K562 (cell line): Measurements from ENCODE around the gene IDUA. TPM values are rescaled to one million over a fixed set of nuclear protein-coding genes. Genes with fewer than 3 reads are reported as not detected.
A peak's percentile ranks its signal among the peaks of the same experiment; 100 is the strongest.

Experiments
- ATF7 ChIP-seq: fragments of 450-650 bp; IDR thresholded peaks from 2 replicates; pipeline ENCODE4 v1.7.1; 2014; ENCODE audit warnings: mild to moderate bottlenecking, moderate library complexity
- BRF1 ChIP-seq: IDR thresholded peaks from 3 replicates; pipeline ENCODE4 v1.6.1; 2011; ENCODE audit warnings: borderline replicate concordance, mild to moderate bottlenecking; ENCODE audit not compliant: insufficient read length; ENCODE audit errors: extremely low read depth
- DNMT1 ChIP-seq: fragments of 450-650 bp; IDR thresholded peaks from 2 replicates; pipeline ENCODE4 v1.6.1; 2016; ENCODE audit warnings: antibody characterized with exemption, mild to moderate bottlenecking
- ETV1 ChIP-seq: fragments of 450-650 bp; conservative IDR thresholded peaks from 2 replicates; pipeline ENCODE4 v1.6.1; 2016; ENCODE audit warnings: missing genetic modification characterization, control low read depth, low read depth, missing compliant biosample characterization
- ETV6 ChIP-seq, 3 experiments: fragments of 150-350 bp in 1 of 3; sonication (generic) in 1 of 3; formaldehyde crosslinking in 1 of 3; IDR thresholded peaks; 2 replicates each; pipeline versions ENCODE4 v1.6.1 to v1.8.0; 2014 to 2022; ENCODE audit warnings: borderline replicate concordance in 2 of 3, low read depth in 2 of 3, antibody characterized with exemption in 1 of 3, low read length in 1 of 3, mild to moderate bottlenecking in 1 of 3, missing genetic modification reagents in 1 of 3
- HMGN3 ChIP-seq: IDR thresholded peaks from 2 replicates; pipeline ENCODE4 v1.6.1; 2011; ENCODE audit warnings: borderline replicate concordance, low read depth, mild to moderate bottlenecking, mixed read lengths, low read length; ENCODE audit not compliant: insufficient read length; ENCODE audit errors: extremely low read depth
- MEF2D ChIP-seq: conservative IDR thresholded peaks from 2 replicates; pipeline ENCODE4 v1.6.1; 2016; ENCODE audit warnings: low read depth, missing genetic modification characterization, missing compliant biosample characterization
- MYC ChIP-seq, 2 experiments: fragments of 250-450 bp in 1 of 2; sonication (Bioruptor Pico) in 1 of 2; IDR thresholded peaks; 2 replicates each; pipeline versions ENCODE4 v1.5.1 to v1.6.1; 2012 to 2021; ENCODE audit warnings: low read depth in 2 of 2, borderline replicate concordance in 1 of 2, improper control_type of control experiment in 1 of 2, low read length in 1 of 2, mild to moderate bottlenecking in 1 of 2, moderate library complexity in 1 of 2
- RBFOX2 ChIP-seq: fragments of 200-400 bp; formaldehyde crosslinking; IDR thresholded peaks from 2 replicates; pipeline ENCODE4 v1.6.1; 2017; ENCODE audit warnings: low read depth, mild to moderate bottlenecking, low read length, moderate library complexity
- SIRT6 ChIP-seq: IDR thresholded peaks from one replicate; pipeline ENCODE4 v1.6.1; 2012; ENCODE audit warnings: low read depth, mild to moderate bottlenecking, control low read depth, inconsistent platforms, low read length, moderate library complexity
- SMC3 ChIP-seq: conservative IDR thresholded peaks from 2 replicates; pipeline ENCODE4 v1.6.1; 2011; ENCODE audit warnings: low read depth, low read length, improper control_type of control experiment; ENCODE audit not compliant: insufficient read depth
- SREBF1 ChIP-seq: fragments of 150-350 bp; IDR thresholded peaks from 2 replicates; pipeline ENCODE4 v1.6.1; 2014; ENCODE audit warnings: antibody characterized with exemption, low read depth, low read length, borderline replicate concordance
- U2AF1 ChIP-seq: fragments of 200-400 bp; formaldehyde crosslinking; optimal IDR thresholded peaks from 2 replicates; pipeline ENCODE3; 2017; ENCODE audit warnings: mild to moderate bottlenecking, low read depth, low read length, moderate library complexity
- VEZF1 ChIP-seq: fragments of 200-800 bp; sonication (Bioruptor generic); IDR thresholded peaks from 2 replicates; pipeline ENCODE4 v1.6.1; 2017; ENCODE audit warnings: missing genetic modification characterization, missing compliant biosample characterization
- ZNF785 ChIP-seq: fragments of 250-450 bp; sonication (Bioruptor Pico); IDR thresholded peaks from 2 replicates; pipeline ENCODE4 v1.4.0; 2020; ENCODE audit warnings: mild to moderate bottlenecking
- polyA plus RNA-seq, 8 experiments: library from polyadenylated mRNA; depleted of rRNA in 4 of 8; stranded (reverse) in 5 of 8; unstranded in 3 of 8; fragments of >200 nt; fragmentation: Nextera tagmentation in 2 of 8; fragmentation: Illumina TruSeq in 1 of 8; extraction: Ambion mirVana in 2 of 8; extraction: Trizol in 1 of 8; gene quantifications; 2 replicates each; pipeline versions ENCODE4 v1.2.1 to v1.2.3, GENCODE V29; 2011 to 2014; ENCODE audit warnings: inconsistent platforms in 1 of 8, missing spikeins in 1 of 8
- total RNA-seq, 7 experiments: library from RNA; depleted of rRNA in 6 of 7; stranded (reverse); fragments of >200 nt in 6 of 7; fragmentation: Illumina TruSeq in 2 of 7; extraction: Trizol in 2 of 7; gene quantifications; 2 replicates each; pipeline versions ENCODE4 v1.2.1 to v1.2.3, GENCODE V29; 2011 to 2021; ENCODE audit warnings: low replicate concordance in 1 of 7
- TF ChIP-seq, protein P1 (sequence below): fragments of 250-450 bp; sonication (Bioruptor Pico); IDR thresholded peaks from 2 replicates; pipeline ENCODE4 v1.8.0; 2022; ENCODE audit warnings: moderate library complexity, mild to moderate bottlenecking, inconsistent platforms
- TF ChIP-seq, protein P2 (sequence below), 3 experiments: fragments of 200-800 bp in 1 of 3; sonication (Bioruptor generic) in 1 of 3; sonication (generic) in 1 of 3; formaldehyde crosslinking in 1 of 3; IDR thresholded peaks; 2 replicates each; pipeline versions ENCODE4 v1.6.1 to v1.8.0; 2016 to 2022; ENCODE audit warnings: mild to moderate bottlenecking in 2 of 3, missing compliant biosample characterization in 2 of 3, missing genetic modification characterization in 2 of 3, missing genetic modification reagents in 1 of 3
- TF ChIP-seq, protein P3 (sequence below), 2 experiments: fragments of 450-650 bp in 1 of 2; sonication (generic) in 1 of 2; formaldehyde crosslinking in 1 of 2; IDR thresholded peaks in 1 of 2; conservative IDR thresholded peaks in 1 of 2; 2 replicates each; pipeline versions ENCODE4 v1.6.1 to v1.8.1; 2016 to 2023; ENCODE audit warnings: mild to moderate bottlenecking in 2 of 2, moderate library complexity in 2 of 2, inconsistent platforms in 1 of 2, missing genetic modification reagents in 1 of 2
- TF ChIP-seq, protein P4 (sequence below): fragments of 250-450 bp; sonication (Bioruptor Pico); IDR thresholded peaks from 2 replicates; pipeline ENCODE4 v1.8.0; 2021; ENCODE audit warnings: borderline replicate concordance, mild to moderate bottlenecking, moderate library complexity; ENCODE audit not compliant: poor library complexity, severe bottlenecking

IDUA gene
- total and polyA plus RNA-seq, 9 of the 15 experiments (the other 6 are each of a cell fraction or from before 2014, with no cell fraction given) = 0.04 to 16.1 (median 1.2) TPM

GRCh38 chr4:986879-987623 is at the start of gene IDUA (continued):
- TF ChIP-seq, protein P1, sequence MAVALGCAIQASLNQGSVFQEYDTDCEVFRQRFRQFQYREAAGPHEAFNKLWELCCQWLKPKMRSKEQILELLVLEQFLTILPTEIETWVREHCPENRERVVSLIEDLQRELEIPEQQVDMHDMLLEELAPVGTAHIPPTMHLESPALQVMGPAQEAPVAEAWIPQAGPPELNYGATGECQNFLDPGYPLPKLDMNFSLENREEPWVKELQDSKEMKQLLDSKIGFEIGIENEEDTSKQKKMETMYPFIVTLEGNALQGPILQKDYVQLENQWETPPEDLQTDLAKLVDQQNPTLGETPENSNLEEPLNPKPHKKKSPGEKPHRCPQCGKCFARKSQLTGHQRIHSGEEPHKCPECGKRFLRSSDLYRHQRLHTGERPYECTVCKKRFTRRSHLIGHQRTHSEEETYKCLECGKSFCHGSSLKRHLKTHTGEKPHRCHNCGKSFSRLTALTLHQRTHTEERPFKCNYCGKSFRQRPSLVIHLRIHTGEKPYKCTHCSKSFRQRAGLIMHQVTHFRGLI (CRISPR knock-in tag) = no peak
- TF ChIP-seq BRF1 (no peak), VEZF1 (CRISPR knock-in tag) (peak; percentile 85), HMGN3 (peak; percentile 38), MYC (IDR thresholded peaks at IDR 0.05; ENCODE audit: low read depth, low read length) (peak; percentile 85), MYC (CRISPR knock-in tag; IDR thresholded peaks at IDR 0.05; ENCODE audit: borderline replicate concordance, low read depth) (no peak), MEF2D (tag) (no peak), ETV6 (IDR thresholded peaks at IDR 0.05; ENCODE audit: borderline replicate concordance in 1 of 2, low read depth in 2 of 2, low read length in 1 of 2) (no peak), ETV6 (CRISPR knock-in tag; IDR thresholded peaks at IDR 0.05; ENCODE audit: borderline replicate concordance) (no peak), ZNF785 (CRISPR knock-in tag) (no peak), U2AF1 (peak; percentile 59), RBFOX2 (peak; percentile 87), SREBF1 (no peak), SMC3 (peak; percentile 56), DNMT1 (no peak), SIRT6 (no peak), ETV1 (tag) (no peak), ATF7 (peak; percentile 73)
- TF ChIP-seq, protein P2, sequence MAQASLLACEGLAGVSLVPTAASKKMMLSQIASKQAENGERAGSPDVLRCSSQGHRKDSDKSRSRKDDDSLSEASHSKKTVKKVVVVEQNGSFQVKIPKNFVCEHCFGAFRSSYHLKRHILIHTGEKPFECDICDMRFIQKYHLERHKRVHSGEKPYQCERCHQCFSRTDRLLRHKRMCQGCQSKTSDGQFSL (CRISPR knock-in tag; IDR thresholded peaks at IDR 0.05) = no peak
- TF ChIP-seq, protein P2 (tag; IDR thresholded peaks at IDR 0.05) = no peak
- TF ChIP-seq, protein P3, sequence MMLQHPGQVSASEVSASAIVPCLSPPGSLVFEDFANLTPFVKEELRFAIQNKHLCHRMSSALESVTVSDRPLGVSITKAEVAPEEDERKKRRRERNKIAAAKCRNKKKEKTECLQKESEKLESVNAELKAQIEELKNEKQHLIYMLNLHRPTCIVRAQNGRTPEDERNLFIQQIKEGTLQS (IDR thresholded peaks at IDR 0.05) = no peak
- TF ChIP-seq, protein P3 (CRISPR knock-in tag; conservative IDR thresholded peaks at IDR 0.05) = no peak
- TF ChIP-seq, protein P4, sequence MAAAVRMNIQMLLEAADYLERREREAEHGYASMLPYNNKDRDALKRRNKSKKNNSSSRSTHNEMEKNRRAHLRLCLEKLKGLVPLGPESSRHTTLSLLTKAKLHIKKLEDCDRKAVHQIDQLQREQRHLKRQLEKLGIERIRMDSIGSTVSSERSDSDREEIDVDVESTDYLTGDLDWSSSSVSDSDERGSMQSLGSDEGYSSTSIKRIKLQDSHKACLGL (CRISPR knock-in tag) = peak; percentile 65
